ENCODE data around the gene EXOC4. TPM values are rescaled to one million over a fixed set of nuclear protein-coding genes. Genes with fewer than 3 reads are reported as not detected.

EXOC4 gene
- total and polyA plus RNA-seq, 2 of the 8 experiments (the other 6 are each of a cell fraction or from before 2014, with no cell fraction given), result 27.0 to 67.3 TPM

GRCh38 chr7:133670250-133670649 is 417.4 kb downstream of the EXOC4 start:
- POLR2A ChIA-PET (ENCODE audit: partially characterized antibody), result no interaction called here
- TF ChIP-seq CEBPB (IDR thresholded peaks at IDR 0.05; ENCODE audit: low read depth, low read length), result no peak
- TF ChIP-seq KDM1A (IDR thresholded peaks at IDR 0.05; ENCODE audit: borderline replicate concordance, low read length), result no peak
- TF ChIP-seq TAF7 (optimal IDR thresholded peaks at IDR 0.05; ENCODE audit: borderline replicate concordance, low read depth, low read length), result no peak
- no peak overlapping the region for H3K18ac ChIP-seq (ENCODE audit: extremely low read depth, low read length)
- H4K5ac ChIP-seq (ENCODE audit: insufficient read length, low read depth, low read length), result no peak overlapping the region
- H2BK5ac ChIP-seq (ENCODE audit: low read depth, low read length), result no peak overlapping the region
- H3K4me1 ChIP-seq (replicated peaks in 1 of 4; ENCODE audit: control insufficient read depth in 3 of 4, insufficient read depth in 4 of 4, low read length in 3 of 4), result peaks cover 0 to 9% (median 2%) of the 10 kb centered on the region in 4 experiments; a peak in 3 of 7 replicates
- FAIRE-seq, result no peak
- H3K4me3 ChIP-seq (ENCODE audit: extremely low read depth in 1 of 4, insufficient read depth in 2 of 4, low read depth in 3 of 4, low read length in 4 of 4), result no peak overlapping the region
- no peak overlapping the region for H3K14ac ChIP-seq (ENCODE audit: insufficient read length)
- no peak overlapping the region for H4K91ac ChIP-seq (replicated peaks; ENCODE audit: insufficient read length, low read length)
- H2AFZ ChIP-seq (ENCODE audit: low read length), result no peak overlapping the region
- H3K9ac ChIP-seq (replicated peaks in 1 of 4; ENCODE audit: extremely low read depth in 1 of 4, low read depth in 3 of 4, low read length in 3 of 4), result no peak overlapping the region
- H3K9me3 ChIP-seq (ENCODE audit: insufficient read depth in 2 of 2, low read depth in 1 of 2, low read length in 1 of 2), result no peaks in the 10 kb centered on the region
- no peak overlapping the region for H3K56ac ChIP-seq (replicated peaks; ENCODE audit: insufficient read length, low read depth, low read length)
- no peak overlapping the region for H2BK120ac ChIP-seq (replicated peaks; ENCODE audit: low read depth, low read length)
- no peaks in the 10 kb centered on the region for H3K79me2 ChIP-seq (ENCODE audit: control insufficient read depth in 1 of 2, insufficient read depth in 2 of 2, low read length in 2 of 2)
- H2BK15ac ChIP-seq (ENCODE audit: low read length), result no peak overlapping the region
- no peak overlapping the region for H4K8ac ChIP-seq (ENCODE audit: extremely low read depth, insufficient read depth, low read length)
- no peak for DNase-seq (ENCODE audit: low read depth in 1 of 2, low spot score in 2 of 2)
- no peaks in the 10 kb centered on the region for H4K20me1 ChIP-seq (replicated peaks in 1 of 2; ENCODE audit: control insufficient read depth in 1 of 2, insufficient read depth in 2 of 2, low read length in 2 of 2)
- no peak overlapping the region for H2BK12ac ChIP-seq (ENCODE audit: low read depth, low read length)
- H2BK20ac ChIP-seq (ENCODE audit: low read length), result no peak overlapping the region
- no peak overlapping the region for H3K4me2 ChIP-seq (ENCODE audit: insufficient read depth in 1 of 2, low read depth in 2 of 2, low read length in 2 of 2)
- H3K79me1 ChIP-seq (ENCODE audit: low read depth, low read length), result no peaks in the 10 kb centered on the region
- no peaks in the 10 kb centered on the region for H3K27me3 ChIP-seq (replicated peaks in 1 of 4; ENCODE audit: control insufficient read depth in 3 of 4, extremely low read depth in 1 of 4, insufficient read depth in 3 of 4, low read length in 3 of 4)
- H3K27ac ChIP-seq (ENCODE audit: low read depth, low read length), result no peak overlapping the region
- H3K23me2 ChIP-seq (ENCODE audit: low read depth, low read length), result no peaks in the 10 kb centered on the region
- H3K36me3 ChIP-seq (ENCODE audit: control insufficient read depth in 2 of 4, insufficient read depth in 4 of 4, low read length in 3 of 4), result no peaks in the 10 kb centered on the region
- H2AK5ac ChIP-seq (ENCODE audit: low read depth, low read length), result no peak overlapping the region
- no peak overlapping the region for H3K4ac ChIP-seq (replicated peaks; ENCODE audit: insufficient read length, low read depth, low read length)
- WGBS, 2 experiments (ENCODE audit: extremely low coverage in 1 of 2, insufficient coverage in 1 of 2, insufficient read length in 1 of 2, insufficient replicate concordance in 2 of 2, low coverage in 1 of 2, low lambda C conversion rate in 2 of 2, missing lambda C conversion rate in 1 of 2), result 90% methylated on average over 5 of the region's 5 CpGs; no CpG with 5 or more reads in 1 of the 2 experiments
- CTCF ChIA-PET (ENCODE audit: partially characterized antibody), result interaction anchor here (0.6 to 1.7 kb wide), 3 partner anchors 18 to 45 kb away, joined by 3 to 4 read pairs (median 3); no protein-coding TSS in a partner anchor
- no peak overlapping the region for H3K23ac ChIP-seq (ENCODE audit: insufficient read length)
